NCI-H146 treated with DMSO at 0.1 percent for 48 hours (cell line): ENCODE data around the gene KNSTRN.

Experiments
- DNase-seq: peaks from one replicate; lab custom pipeline; 2025; ENCODE audit not compliant: unreplicated experiment; lab: John Stamatoyannopoulos, UW

Gene KNSTRN

GRCh38 chr15:40365016-40365415 is 17.5 kb upstream of the KNSTRN start:
- no peak for DNase-seq

- no peak for DNase-seq
Measured at GRCh38 chr15:40365624-40366456, 16.7 kb upstream of the KNSTRN start.

- no peak for DNase-seq
Measured at GRCh38 chr15:40366457-40367370, 15.8 kb upstream of the KNSTRN start.

- DNase-seq = no peak
Measured at GRCh38 chr15:40367371-40367685, 15.2 kb upstream of the KNSTRN start.

GRCh38 chr15:40367686-40368611 is 14.6 kb upstream of the KNSTRN start:
- peak; percentile 76 for DNase-seq

GRCh38 chr15:40368719-40369473 is 13.6 kb upstream of the KNSTRN start:
- DNase-seq = no peak

- no peak for DNase-seq
Measured at GRCh38 chr15:40369474-40369869, 13.0 kb upstream of the KNSTRN start.

GRCh38 chr15:40369971-40370370 is 12.6 kb upstream of the KNSTRN start:
- no peak for DNase-seq

GRCh38 chr15:40372981-40373380 is 9.5 kb upstream of the KNSTRN start:
- no peak for DNase-seq

- DNase-seq = no peak
Measured at GRCh38 chr15:40377606-40378005, 4.9 kb upstream of the KNSTRN start.

- DNase-seq = no peak
Measured at GRCh38 chr15:40379374-40379773, 3.1 kb upstream of the KNSTRN start.

- DNase-seq = no peak
Measured at GRCh38 chr15:40379853-40380252, 2.7 kb upstream of the KNSTRN start.

- no peak for DNase-seq
Measured at GRCh38 chr15:40380636-40381035, 1.9 kb upstream of the KNSTRN start.

GRCh38 chr15:40381818-40382529 is 547 bp upstream of the KNSTRN start:
- DNase-seq = no peak

- DNase-seq = no peak
Measured at GRCh38 chr15:40386480-40386879, 4.0 kb downstream of the KNSTRN start.

- DNase-seq = no peak
Measured at GRCh38 chr15:40388941-40389823, 6.7 kb downstream of the KNSTRN start.

GRCh38 chr15:40389824-40390595 is 7.5 kb downstream of the KNSTRN start:
- no peak for DNase-seq
